Stimulated activated CD4-positive, alpha-beta T cell treated with anti-CD3 and anti-CD28 coated beads, TNF-alpha, amount 100 ng/mL, for 48 hours (primary cell): Measurements from ENCODE around the gene FOXF2.

Experiments
- DNase-seq, 3 donors: peaks; one replicate each; pipeline ENCODE4 v3.0.0-alpha.2; 2020; ENCODE audit warnings: low read depth in 3 of 3

Gene FOXF2

DNA sequence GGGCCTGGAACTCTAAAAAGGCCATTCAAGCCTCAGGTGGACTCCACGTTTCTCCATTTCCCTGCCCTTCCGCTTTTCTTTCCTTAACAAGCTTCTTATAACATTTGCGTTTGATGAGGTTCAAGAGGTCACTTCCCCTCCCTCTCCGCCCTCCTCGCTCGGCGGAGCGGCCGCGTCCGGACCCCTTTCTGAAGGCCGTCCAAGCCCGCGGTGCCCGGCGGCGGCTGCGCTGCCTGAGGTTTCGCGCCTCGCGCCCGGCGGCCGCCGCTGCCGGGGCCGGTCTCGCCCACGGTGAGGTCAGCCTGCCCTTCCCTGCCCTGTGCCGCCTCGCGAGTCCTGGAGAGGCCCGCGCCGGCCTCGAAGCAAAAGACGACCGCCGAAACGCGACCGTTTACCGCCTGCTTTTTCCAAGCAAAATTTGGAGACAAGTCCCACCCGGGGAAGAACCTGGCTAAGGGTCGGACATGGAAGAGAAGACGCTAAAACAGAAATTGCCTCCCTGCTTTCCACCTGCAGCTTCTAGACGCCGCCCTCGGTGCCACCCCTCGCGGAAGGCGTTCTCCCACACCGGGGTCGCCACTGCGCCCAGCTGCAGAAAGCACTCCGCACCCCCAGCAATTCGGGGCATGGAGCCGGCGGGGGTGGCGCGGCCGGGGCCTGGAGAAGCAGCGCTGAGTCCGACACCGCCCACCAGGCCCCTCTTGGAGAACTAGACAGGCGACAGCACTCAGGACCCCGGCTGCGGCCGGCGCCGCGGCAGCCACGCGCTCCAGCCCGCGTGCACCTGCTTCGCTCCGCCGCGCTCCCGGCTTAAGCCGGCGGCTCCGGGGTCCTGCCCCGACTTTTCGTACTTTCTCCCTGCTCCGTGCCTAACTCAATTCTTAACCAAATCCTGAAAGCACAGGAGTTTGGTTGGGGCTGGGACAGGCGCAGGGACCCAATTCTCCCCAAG, 11.0 kb upstream of the FOXF2 start:
- DNase-seq, result no peak

DNA sequence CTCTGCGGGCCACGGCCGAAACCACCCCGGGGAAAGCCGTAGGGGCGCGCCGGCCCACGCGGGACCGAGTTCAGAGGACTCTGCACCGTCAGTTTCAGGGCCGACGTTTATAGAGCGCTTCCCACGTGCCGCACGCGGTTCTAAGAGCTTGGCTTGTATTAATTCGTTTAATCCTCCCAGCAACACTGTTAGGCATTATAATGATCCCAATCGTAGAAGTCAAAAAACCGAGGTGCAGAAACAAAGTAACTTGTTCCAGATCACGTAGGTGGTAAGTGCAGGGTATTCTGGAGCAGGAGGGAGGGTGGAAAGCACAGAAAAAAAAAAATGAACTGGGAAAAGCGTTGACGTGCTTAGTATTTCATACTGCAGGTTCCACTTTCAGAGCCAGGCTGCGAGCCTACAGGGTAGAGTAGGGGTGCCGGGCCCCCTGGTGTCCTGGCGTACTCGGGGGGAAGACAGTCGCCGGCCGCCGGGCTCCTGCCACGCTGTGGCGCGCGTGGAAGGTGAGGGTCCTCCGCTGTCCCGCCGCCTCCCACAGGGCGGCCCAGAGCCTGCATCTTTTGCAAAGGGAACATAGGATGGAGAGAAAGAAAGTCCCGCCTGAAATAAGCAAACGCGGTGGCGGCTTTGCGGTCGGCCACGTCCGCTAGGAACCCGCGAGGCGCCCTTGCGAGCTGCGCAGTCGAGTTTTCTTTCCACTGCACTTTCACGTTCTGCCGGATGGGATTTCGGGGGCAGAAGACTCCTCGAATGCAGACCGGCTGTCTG, 10.2 kb upstream of the FOXF2 start:
- no peak for DNase-seq

DNA sequence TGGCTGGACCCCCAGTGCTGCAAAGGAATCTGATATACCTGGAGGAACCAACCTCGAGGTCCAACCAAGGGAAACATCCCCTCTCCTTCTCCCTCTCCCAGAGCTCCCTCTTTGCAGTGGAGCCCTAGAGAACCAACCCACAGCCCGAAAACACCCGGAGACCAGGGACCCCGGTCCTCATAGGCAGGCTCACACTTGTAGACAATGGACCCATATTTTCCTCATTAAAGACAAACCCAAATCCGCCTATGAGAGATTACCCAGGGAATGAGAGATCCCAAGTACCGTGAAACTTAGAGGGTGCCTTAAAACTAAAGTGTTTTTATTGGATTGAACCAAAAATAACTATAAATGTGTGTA, 9.6 kb upstream of the FOXF2 start:
- no peak for DNase-seq

GRCh38 chr6:1380625-1381427, 8.6 kb upstream of the FOXF2 start:
- no peak for DNase-seq

DNA sequence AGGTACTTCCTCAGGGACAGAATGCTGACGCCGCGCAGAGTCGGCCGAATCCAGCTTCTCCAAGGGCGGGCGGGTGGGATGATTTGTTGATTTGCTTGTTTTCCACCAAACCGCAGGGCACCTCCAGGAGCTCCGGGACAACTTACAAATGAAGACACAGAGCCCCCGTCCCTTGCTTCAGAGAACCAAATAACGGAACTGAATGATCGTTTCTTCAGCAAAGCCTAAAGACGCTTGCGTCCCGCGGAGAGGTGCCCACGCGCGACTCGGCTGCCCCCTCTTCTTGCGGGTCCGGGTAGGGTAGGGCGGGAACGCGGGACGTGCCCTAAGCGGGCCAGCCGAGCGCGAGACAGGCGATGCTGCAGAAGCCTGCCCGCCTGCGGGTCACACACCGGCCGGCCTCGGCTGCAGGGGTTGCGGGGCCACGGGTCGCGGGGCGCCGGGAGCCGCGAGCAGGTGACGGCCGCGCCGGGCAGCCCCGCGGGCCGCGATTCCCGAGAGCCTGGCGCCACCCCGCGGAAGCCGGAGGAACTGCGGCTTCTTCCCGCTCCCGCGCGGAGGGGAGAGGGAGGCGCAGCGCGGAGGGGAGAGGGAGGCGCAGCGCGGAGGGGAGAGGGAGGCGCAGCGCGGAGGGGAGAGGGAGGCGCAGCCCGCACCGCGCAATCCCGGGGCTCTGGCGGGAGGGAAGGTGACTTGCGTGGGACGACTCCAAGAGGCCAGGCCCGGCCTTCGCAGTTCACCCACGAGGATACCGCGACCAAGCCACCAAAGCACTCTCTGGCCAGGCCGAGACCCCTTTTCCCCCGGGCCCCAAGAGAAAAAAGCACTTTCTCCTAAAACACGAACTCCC, 7.7 kb upstream of the FOXF2 start:
- peak; percentile 33 to 57 (median 48) for DNase-seq

- DNase-seq, result no peak
Measured at GRCh38 chr6:1382331-1382882, 7.0 kb upstream of the FOXF2 start.

- DNase-seq, result no peak
Measured at GRCh38 chr6:1382883-1383728, 6.3 kb upstream of the FOXF2 start.

- no peak for DNase-seq
Measured at GRCh38 chr6:1383729-1384548, 5.4 kb upstream of the FOXF2 start.

DNA sequence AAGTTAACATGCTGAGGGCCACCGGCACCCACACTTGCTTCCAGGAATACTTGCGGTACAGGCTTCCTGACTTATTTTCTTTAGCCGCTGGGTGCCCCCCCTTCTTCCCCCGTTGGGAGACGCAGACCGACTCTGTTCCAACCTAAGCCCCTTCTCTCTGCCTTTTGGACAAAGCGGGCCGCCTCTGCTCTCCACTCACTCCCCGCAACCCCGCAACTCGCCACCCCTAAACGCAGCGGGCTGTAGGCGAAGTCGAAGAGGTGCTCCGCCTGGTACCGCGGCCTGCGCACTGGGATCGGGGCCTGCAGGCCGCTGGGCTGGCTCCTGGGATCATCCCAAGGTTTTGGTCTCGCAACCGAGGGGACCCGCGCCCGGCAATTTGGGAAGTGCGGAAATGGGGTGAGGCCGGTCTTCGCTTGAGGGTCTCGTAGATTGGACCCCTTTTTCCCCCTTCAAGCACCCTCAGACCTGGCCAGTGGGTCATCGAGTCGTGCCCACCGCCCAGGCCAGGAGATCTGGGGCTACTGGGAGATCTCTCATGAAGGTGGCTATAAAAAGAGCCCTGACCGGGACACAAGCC, 4.7 kb upstream of the FOXF2 start:
- DNase-seq, result no peak

- DNase-seq, result no peak
Measured at GRCh38 chr6:1385129-1386037, 4.0 kb upstream of the FOXF2 start.

DNA sequence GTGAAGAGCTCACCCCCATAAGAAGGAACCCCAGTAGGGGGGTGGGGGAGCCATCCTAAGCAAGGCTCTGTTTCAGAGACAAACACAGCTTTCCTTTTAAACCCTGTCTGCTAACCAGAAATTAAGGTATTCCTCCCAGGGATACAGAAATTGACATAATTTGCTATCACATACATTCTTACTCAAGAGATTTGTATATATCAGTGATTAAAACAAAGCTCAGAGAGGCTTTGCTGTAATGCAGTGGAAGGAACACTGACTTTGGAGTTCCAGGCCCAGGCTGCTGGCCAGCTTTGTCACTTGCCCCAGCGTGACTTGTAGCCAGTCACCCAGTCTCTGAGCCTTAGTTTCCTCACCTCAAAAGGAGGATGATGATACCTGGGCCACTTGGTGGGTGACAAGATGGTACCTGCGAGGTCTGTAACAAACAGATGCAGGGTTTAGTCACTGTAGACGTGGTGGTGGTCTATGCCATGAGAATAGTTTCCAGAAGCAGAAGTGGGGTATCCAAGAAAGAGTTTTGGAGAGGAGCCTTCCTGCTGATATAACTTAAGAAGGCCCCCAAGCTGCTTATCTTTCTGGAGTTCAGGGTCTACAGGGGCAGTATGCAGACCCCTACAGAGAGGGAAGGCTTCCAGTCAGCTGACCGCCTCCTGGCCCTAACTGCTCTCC, 3.2 kb upstream of the FOXF2 start:
- no peak for DNase-seq

DNA sequence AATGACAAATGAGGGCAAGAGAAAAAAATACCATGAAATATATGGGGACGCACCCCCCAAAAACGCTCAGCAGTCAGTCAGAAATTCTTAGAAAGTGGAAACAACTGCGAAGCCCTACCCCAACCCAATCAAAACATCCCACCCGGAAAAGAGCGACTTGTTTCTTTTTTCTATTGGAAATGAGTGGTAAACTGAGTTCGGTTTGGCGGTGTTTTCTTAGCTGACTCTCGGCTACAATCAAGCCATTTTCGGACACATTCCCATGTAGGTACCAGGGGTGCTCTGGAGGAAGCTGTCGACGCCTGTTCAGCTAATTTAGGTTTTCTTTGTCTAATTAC, 1.9 kb upstream of the FOXF2 start:
- DNase-seq, result no peak

- no peak for DNase-seq
Measured at GRCh38 chr6:1387876-1388629, 1.3 kb upstream of the FOXF2 start.

DNA sequence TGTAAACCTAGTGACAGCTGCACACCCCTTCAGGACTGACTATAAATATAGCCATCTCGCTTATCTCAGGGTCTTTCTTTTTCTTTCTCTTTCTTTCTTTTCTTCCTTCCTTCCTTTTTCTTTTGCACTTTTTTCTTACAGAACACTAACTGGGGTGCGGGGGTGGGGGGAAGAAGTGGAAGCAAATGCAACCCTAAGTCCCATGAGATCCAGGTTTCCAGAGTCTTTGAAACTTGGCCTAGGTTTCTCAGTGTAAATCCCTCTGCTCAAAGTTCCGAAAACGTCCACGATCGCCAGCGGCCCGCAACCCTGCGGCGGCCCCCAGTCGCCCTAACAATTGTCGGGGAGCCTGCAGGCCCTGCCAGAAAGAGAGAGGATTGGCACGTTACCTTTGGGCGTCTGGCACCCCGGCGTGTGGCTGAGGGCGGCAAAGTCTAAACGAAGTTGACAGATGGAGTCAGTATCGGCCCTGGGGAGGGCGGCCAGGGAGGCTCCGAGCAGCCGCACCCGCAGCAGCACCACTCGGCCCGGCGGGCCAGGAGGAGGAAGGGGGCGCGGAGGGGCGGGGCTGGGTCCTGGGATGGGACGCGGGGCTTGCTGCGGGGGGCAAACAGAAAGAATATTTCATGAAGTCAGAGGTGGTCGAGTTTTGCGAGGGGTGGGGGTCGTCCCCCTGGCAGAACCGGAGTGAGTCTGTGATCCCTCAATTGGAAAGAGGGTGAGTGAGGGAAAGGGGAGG, 577 bp upstream of the FOXF2 start:
- DNase-seq, result no peak

- DNase-seq, result no peak
Measured at GRCh38 chr6:1390133-1390945, 963 bp downstream of the FOXF2 start.
